ENCODE data around the gene SLC6A2. TPM values are rescaled to one million over a fixed set of nuclear protein-coding genes. Genes with fewer than 3 reads are reported as not detected.

The SLC6A2 gene
- total RNA-seq, 1 donor from 2014 or later, result not detected

DNA sequence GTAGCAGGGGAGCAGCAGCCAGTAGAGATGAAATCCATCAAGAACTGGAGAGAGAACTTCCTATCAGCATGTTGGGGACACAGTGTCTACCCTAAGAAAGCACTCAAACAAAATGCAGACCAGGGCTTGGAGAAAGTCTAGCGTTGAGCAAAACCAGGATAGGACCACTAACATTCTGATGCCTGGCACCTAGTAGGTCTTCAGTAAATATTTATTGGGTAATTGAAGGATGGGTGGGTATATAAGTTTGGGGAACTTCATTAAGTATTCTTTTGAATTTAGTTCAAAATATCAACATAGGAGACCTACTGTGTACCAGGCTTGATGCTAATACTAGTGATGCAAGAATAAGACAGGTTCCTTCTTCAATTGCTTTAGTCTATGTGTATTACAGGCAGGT, 30.9 kb downstream of the SLC6A2 start:
- DNase-seq (no peak), ATAC-seq (ENCODE audit: low read depth) (no peak)
- intact Hi-C loops (cut with micrococcal nuclease), result no loop called here
- no peak for TF ChIP-seq CTCF (IDR thresholded peaks at IDR 0.05)
- Mint-ChIP-seq H3K9me3 (no peaks in the 10 kb centered on the region), H3K36me3 (ENCODE audit: low read depth) (no peaks in the 10 kb centered on the region), H3K4me3 (no peak overlapping the region), H3K4me1 (no peaks in the 10 kb centered on the region), H3K27ac (no peak overlapping the region), H3K27me3 (peaks cover 4% of the 10 kb centered on the region)
- POLR2A ChIA-PET, result no interaction called here
- CTCF ChIA-PET, result no interaction called here

DNA sequence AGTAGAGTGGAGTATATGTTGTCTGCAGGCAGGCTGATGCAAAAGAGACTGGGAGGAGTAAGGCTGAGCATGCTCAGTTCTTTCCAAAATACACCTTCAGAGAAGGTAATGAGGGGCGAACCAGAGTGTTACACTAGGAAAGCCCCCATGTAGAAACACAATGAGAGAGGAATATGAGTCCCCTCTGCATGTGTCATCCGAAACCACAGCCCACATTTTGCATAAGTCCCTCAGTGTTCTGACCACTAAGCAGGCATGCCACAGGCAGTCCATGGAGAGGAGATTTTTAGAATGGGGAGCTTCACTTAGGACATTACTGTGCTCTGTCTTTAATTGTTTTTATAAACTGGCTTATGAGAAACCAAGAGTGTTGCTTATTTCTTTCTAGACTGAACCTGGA, 32.0 kb downstream of the SLC6A2 start:
- H3K4me3 Mint-ChIP-seq, result no peak overlapping the region
- peaks cover 4% of the 10 kb centered on the region for H3K27me3 Mint-ChIP-seq
- ChIA-PET POLR2A (no interaction called here), CTCF (no interaction called here)
- H3K36me3 Mint-ChIP-seq (ENCODE audit: low read depth), result no peaks in the 10 kb centered on the region
- no peak overlapping the region for H3K27ac Mint-ChIP-seq
- no peak for TF ChIP-seq CTCF (IDR thresholded peaks at IDR 0.05)
- H3K9me3 Mint-ChIP-seq, result no peaks in the 10 kb centered on the region
- intact Hi-C loops (cut with micrococcal nuclease), result no loop called here
- DNase-seq (no peak), ATAC-seq (ENCODE audit: low read depth) (no peak)
- H3K4me1 Mint-ChIP-seq, result no peaks in the 10 kb centered on the region

DNA sequence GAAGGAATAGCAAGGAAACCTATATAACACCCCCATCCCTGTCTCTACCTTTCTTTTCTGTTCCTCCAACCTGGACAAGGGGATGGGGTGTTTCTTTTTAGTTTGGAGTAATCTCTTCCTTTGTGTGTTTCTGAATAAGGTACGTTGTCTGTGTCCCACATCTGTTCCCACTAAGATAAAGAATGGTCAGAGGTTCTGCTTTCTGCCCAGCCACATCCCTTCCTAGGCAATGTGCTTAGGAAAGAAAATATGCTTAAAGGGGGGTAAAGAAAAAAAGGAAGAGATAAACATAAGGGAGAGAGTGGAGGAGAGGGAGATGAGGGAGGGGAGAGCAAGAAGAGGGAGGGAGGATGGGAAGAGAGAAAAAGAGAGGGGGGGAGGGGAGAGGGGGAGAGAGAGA, 35.1 kb downstream of the SLC6A2 start:
- DNase-seq (no peak), ATAC-seq (ENCODE audit: low read depth) (no peak)
- intact Hi-C loops (cut with micrococcal nuclease), result no loop called here
- TF ChIP-seq CTCF (IDR thresholded peaks at IDR 0.05), result no peak
- H3K27me3 Mint-ChIP-seq, result no peaks in the 10 kb centered on the region
- ChIA-PET CTCF (no interaction called here), POLR2A (no interaction called here)
- no peaks in the 10 kb centered on the region for H3K36me3 Mint-ChIP-seq (ENCODE audit: low read depth)
- H3K4me1 Mint-ChIP-seq, result no peaks in the 10 kb centered on the region
- H3K9me3 Mint-ChIP-seq, result no peaks in the 10 kb centered on the region
- H3K27ac Mint-ChIP-seq, result no peak overlapping the region
- H3K4me3 Mint-ChIP-seq, result no peak overlapping the region

GRCh38 chr16:55691771-55692170, 36.0 kb downstream of the SLC6A2 start:
- Mint-ChIP-seq H3K9me3 (no peaks in the 10 kb centered on the region), H3K36me3 (ENCODE audit: low read depth) (no peaks in the 10 kb centered on the region), H3K27me3 (no peaks in the 10 kb centered on the region), H3K4me1 (no peaks in the 10 kb centered on the region), H3K4me3 (no peak overlapping the region), H3K27ac (no peak overlapping the region)
- DNase-seq, result no peak
- ChIA-PET CTCF (no interaction called here), POLR2A (no interaction called here)
- ATAC-seq (ENCODE audit: low read depth), result no peak
- intact Hi-C loops (cut with micrococcal nuclease), result no loop called here
- no peak for TF ChIP-seq CTCF (IDR thresholded peaks at IDR 0.05)

GRCh38 chr16:55695595-55695994, 39.8 kb downstream of the SLC6A2 start:
- no peak for TF ChIP-seq CTCF (IDR thresholded peaks at IDR 0.05)
- CTCF ChIA-PET, result no interaction called here
- POLR2A ChIA-PET, result no interaction called here
- no peak for ATAC-seq (ENCODE audit: low read depth)
- no peak for DNase-seq
- intact Hi-C loops (cut with micrococcal nuclease), result no loop called here
- H3K4me3 Mint-ChIP-seq, result no peak overlapping the region
- H3K9me3 Mint-ChIP-seq, result no peaks in the 10 kb centered on the region
- no peaks in the 10 kb centered on the region for H3K36me3 Mint-ChIP-seq (ENCODE audit: low read depth)
- H3K27me3 Mint-ChIP-seq, result peaks cover 3% of the 10 kb centered on the region
- no peaks in the 10 kb centered on the region for H3K4me1 Mint-ChIP-seq
- H3K27ac Mint-ChIP-seq, result no peak overlapping the region

Data from activated B cell treated with CpG ODN at 0.5 μM for 24 hours (primary cell).